Endothelial cell of umbilical vein (primary cell): ENCODE results near the gene LPCAT3.

ENCODE experiments used
- CTCF ChIP-seq, 2 donors: IDR thresholded peaks; 1 replicate in 1 of 2; 2 replicates in 1 of 2; pipeline ENCODE4 v1.5.1; 2011; ENCODE audit warnings: low read length in 2 of 2, mild to moderate bottlenecking in 2 of 2, moderate library complexity in 2 of 2, control low read depth in 1 of 2, inconsistent platforms in 1 of 2, low read depth in 1 of 2; ENCODE audit not compliant: insufficient read depth in 1 of 2; ENCODE audit errors: extremely low read depth in 1 of 2
- POLR2A ChIP-seq: IDR thresholded peaks from 2 replicates; pipeline ENCODE4 v1.6.1; 2012; ENCODE audit warnings: low read depth, mild to moderate bottlenecking, control low read depth, low read length

DNA sequence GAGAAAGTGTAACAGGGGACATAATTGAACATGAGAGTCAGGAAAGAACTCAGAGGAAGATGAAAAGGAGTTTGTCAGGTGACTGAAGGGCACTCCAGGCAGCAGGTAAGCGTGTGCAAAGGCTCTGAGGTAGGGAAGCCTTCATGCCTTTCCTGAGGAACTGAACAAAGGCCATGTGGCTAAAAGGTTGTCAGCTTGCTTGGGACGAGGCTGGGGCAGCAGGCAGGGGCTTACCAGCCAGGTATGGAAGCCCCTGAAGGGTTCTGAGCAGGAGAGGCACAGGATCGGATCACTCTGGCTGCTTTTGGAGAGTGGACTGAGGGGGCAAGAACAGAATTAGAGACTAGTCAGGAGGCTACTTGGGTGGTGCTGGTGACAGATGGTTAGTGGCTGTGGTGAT lies 5.2 kb downstream of the LPCAT3 start:
- TF ChIP-seq CTCF (IDR thresholded peaks at IDR 0.05; ENCODE audit: extremely low read depth in 1 of 2, insufficient read depth in 1 of 2, low read depth in 1 of 2, low read length in 2 of 2) = no peak
- no peak for TF ChIP-seq POLR2A
